HG03571 (cell line): ENCODE data around the gene GRID1.
"Not testable (repeated sequence)": the region's sequence is repeated elsewhere in the genome, so short reads cannot be mapped to it uniquely, and the experiment has no call there.

Experiments
- ATAC-seq: cut with Tn5 transposase; IDR thresholded peaks from one replicate; pipeline ENCODE4 v1.9.1; 2021; ENCODE audit not compliant: unreplicated experiment

The GRID1 gene

DNA sequence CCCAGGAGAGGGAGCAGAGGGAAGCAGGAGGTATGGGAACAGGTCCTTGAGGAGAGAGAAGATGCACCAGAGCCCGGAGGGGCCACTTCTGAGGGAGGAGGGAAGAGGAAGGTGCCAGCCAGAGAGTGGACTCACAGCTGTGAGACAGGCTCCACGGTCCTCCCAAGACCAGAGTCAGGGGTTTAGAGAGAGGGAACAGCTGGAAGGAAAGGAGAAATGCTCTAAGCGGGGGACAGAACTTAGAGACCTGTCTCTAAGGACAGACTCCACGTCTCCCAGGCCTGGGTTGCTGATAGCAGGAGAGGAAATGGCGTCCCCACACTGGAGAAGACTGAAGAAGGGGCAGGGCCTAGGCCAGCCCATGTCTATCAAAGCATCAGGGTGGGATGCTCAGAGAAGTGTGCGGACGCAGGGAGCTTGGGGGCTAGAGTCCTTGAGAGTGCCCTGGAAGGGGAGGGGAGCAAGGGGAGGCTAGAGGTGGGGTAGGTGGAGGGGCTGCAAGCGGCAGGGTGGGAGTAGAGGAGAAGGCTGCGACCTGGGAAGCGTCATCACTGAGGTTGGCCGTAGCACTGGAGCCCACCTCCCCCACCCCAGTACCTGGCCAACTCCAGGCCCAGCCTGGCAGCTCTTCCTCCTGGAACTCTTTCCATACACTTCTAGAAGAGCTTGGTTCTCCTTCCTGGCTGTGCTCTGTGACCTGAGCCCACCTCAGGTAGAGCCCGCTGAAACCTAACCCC is 25.6 kb upstream of the GRID1 start:
- ATAC-seq, result peak; percentile 1

DNA sequence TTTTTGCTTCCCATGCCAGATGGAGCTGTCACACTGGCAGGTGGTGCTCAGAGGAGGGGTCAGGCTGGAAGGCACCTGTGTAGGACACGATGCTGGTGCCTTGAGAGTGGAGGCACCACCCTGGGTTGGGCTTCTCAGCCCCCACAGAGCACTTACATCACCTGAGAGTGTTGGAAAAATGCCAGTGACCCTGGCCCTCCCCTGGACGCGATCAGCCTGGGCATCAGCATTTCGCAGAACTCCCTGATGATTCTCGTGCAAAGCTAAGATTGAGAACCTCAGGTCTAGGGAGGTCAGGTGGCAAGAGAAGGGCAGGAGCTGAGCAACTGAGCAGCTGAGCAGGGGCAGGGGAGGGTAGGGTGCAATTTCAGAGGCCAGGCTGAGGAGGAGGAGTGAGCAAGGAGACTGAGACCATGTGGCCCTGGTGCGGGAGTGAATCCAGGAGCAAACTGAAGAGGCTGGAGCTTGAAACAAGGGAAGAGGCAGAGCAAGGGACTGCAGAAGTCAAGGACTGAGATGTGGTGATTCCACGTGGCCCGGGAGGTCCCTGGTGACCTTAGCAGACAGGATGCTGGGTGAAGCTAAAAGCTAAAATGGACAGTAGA is 24.7 kb upstream of the GRID1 start:
- no peak for ATAC-seq

DNA sequence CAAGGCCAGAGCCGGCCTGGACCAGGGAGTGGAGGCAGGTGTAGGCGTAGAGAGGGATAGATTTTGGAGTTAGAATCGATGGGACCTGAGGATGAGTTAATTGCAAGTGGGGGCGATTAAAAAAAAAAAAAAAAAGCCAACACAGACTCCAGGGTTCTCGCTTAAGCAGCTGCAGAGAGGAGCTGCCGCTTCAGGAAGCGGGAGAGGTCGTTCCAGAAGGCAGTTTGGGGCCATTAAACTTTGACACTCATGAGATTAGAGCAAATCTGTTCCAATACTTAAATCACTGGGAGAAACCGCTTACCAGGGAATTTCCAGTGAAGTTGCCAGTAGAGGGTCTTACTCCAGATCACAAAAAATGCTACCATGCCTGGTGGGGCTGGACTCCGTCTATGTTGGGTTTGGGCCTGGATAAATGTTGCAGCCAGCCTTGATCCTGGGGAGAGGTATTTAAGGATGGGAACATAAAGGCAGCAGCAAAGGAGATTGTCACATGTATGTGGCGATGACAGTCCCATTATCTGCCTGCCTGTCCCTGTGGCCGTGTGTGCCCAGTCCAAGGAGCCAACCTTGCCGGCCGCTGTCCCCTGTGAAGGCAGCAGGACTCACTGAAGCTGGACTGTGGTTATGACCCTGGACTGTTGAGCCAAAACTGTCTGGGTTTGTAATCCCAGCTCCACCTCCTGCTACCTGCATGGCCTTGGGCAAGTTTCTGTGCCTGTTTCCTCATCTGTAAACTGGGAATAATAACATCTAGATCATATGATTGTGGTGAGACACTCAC is 23.9 kb upstream of the GRID1 start:
- ATAC-seq, result no peak

DNA sequence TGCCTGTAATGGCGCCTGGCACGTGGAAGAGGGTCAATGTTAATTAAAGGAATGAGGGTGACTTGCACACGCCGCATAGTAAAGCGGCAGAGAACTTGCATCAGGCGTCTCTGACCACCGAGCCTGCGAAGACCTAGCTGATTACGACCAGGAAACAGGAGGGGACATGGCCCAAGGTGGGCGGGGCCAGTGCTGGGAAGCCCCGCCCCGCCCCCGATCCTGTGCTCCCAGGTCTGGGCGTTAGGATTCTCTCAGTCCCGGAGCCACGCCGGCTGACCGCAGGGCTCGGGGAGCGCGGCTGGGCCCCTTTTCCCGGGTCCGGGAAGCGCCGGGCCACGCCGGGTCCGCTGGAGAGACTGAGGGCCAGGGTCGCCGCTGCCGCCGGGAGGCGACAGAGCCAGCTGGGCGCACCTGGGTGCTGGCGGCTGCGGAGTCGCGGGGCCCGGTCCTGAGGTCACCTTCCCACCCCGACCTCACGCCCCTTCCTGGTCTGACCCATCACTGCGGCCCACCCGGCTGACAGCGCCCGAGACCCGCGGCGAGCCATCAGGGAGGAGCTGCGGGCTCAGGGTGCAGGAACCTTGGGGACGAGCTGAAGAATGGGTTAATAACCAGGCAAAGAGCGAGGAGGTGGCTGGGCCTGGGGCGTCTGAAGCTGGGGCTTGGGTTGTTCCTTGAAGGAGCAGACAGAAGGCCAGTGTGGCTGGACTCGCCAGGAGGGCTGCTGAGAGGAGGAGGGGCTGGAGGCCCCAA is 23.0 kb upstream of the GRID1 start:
- peak; percentile 54 for ATAC-seq

DNA sequence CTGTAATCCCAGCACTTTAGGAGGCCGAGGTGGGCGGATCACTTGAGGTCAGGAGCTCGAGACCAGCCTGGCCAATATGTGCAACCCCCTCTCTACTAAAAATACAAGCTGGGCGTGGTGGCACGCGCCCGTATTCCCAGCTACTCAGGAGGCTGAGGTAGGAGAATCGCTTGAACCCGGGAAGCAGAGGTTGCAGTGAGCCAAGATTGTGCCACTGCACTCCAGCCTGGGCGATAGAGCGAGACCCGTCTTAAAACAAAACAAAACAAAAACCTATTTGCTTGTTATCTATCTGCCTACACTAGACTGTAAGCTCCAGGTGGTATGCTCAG is 22.5 kb upstream of the GRID1 start:
- not testable (repeated sequence) for ATAC-seq

DNA sequence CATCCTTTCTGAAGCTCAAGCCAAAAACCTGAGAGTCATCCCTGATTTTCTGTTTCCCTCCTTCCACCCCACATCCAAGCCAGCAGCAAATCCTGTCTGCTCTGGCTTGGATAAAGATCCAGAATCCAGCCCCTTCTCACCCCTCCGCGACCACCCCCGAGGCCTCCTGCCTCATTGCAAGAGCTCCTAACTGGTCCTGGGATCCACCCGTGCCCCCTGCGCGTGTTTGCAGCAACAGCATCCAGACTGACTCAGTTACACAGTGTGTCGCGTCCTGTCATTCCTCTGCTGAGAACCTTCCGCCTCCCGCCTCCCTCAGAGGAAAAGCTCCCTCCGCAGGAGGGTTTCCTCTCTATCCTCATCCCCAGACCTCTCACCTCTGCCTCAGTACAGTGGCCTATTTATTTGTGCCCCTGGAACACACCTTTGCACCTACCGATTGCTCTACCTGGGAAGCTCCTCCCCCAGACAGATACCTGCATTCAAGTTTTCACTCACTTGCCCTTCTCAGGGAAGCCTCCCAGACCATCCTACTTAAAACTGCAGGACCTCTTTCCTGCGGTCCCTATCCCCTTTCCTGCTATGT is 21.6 kb upstream of the GRID1 start:
- no peak for ATAC-seq

DNA sequence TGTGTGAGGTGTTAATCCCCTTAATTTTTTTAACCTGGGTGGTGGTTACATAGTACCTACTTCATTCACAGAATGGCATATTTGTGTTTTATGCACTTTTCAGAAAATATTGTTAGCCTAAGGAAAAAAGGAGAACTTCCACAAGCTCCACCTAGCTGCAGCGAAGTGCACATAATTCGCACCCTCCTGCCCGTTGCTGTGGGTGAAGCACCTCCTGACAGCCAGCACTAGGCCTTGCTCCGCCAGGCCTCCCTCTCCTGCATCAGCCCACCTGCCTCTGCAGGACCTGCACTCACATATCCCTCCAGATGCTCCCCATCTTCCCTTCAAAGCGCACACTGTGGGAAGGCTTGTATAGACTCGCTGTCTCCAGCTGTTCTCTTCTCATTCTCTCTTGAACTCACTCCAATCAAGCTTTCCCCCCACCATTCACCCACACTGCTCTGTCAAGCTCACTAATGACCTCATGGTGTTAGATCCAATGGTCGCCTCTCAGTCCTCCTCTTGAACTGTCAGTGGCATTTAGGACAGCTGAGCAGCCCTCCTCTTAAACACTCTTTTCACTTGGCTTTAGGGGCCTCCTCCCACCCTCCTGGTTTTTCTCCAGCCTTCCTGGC is 20.7 kb upstream of the GRID1 start:
- ATAC-seq, result no peak

DNA sequence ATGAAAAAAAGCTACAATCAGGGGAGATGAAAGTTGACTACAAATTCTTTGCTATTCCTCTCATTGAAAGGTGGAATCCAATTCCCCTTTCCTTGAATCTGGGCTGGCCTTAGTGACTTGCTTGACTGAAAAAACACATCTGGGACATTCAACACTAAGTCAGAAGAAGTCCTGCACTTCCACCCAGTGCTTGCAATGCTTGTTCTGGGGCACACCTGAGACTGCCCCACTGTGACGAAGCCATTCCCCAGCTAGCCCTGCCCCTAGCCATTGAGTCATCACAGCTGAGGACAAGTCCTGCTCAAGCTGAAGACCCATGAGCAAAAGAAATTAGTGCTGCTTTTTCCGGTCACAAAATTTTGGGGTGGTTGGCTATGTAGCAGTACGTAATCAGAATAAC is 19.2 kb upstream of the GRID1 start:
- ATAC-seq, result no peak

DNA sequence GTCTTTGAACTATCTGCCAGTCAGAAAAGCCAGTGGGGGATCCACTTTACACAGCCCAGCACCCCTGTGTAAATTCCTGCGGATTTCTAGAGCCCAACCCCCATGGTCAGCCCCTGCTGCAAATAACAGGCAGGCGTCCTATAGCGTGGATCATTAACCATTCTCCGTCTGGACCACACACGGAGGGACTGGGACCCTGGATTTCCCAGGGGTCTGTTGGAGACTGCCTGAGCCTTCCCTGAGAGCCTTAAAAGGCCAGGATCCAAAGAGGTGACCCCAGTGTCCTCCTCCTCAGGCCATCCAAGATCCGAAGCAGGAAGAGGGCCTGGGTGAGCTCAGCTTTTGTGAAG is 11.2 kb upstream of the GRID1 start:
- ATAC-seq, result no peak

DNA sequence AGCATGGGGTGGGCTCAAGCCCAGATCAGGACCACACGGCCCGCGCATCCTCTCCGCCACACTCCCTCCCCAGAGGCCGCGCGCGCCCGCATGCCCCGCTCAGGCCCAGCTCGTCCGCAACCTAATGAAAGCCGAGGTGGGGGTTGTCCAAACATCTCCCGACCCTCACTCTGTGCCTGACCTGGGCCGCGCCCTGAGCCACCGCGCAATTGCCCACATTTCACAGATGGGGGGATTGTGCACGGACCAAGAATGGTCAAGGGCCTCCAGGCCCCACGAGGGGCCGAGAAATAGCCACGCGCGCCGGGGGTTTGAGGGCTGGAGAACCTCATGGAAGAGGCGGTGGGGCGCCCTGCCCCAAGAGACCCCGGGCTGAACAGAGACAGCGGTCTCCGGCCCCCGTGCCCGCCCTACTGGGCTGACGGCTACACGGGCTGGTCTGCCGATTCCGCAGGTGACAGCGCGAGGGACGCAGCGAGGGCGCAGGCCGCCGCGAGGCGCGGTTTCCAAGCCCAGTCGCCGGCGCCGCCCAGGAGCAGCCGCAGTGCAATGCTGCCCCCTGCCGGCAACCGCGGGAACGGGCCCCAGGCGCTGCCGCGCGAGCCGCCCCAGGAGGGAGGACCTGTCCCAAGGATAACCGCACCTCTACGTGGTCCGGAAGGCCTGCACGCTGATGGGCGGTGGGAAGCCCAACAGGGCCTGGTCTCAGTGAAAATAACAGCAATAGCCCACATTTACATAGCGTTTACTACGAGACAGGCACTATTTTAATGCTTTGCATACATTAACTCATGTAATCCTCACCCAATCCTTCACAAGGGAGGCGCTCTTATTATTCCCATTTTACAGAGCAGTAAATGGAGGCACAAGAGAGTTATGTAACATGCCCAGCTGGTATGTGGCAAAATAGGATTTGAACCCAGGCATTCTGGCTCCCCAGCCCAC is 10.5 kb upstream of the GRID1 start:
- ATAC-seq, result peak; percentile 96

DNA sequence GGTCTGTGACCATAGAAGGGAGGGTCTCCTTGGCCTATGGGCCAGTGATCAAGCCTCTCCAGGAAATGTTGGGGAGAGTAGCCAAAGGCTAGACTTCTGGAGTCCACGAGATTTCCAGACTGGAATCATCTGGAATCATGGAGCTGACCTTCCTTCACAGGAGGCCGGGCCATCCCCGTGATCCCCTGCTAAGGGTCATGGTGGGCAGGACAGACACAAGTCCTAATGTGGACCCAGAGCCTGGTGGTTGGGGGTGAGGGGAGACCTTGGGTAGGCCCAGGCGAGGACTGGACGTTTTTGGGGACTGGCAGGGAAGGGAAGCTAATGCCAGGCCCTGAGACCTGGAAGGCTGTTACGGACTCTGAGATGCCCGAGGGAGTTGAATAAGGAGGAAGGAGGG is 9.8 kb upstream of the GRID1 start:
- no peak for ATAC-seq

DNA sequence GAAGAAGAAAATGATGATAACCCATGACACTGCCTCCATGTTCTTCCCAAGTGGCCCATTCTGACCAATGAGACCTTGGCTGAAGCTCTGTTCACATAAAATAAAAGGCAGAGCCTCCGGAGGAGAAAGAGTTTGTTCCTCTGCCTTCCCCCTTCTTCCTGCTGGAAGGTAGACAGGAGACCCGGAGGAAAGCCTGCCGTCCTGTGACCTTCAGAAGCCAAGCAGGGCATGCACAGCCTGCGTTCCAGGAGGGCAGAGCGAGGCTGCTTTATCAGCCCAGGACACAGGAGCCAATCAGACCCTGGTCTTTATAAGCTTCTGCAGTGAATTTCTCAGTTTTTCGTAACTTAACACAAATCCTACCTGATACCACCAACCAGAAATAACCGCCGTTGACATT is 8.6 kb upstream of the GRID1 start:
- no peak for ATAC-seq

DNA sequence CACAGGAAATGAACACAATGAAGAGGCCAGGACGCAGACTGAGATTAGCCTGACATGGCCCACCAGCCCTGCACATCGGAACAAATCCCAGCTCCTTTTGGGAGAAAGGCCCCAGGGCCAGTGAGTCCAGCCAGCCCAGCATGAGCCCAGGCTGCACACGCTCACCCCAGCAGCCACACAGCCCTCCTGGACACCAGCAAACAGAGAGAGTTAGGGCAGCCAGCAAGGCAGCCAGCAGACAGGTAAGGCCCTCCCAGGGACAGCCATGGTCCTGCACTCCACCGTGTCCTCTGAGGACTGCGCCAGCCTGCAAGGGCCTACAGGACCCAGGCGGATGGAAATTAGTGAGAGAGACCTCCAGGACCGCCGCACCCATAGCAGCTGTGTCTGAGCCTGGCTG is 8.1 kb upstream of the GRID1 start:
- no peak for ATAC-seq

DNA sequence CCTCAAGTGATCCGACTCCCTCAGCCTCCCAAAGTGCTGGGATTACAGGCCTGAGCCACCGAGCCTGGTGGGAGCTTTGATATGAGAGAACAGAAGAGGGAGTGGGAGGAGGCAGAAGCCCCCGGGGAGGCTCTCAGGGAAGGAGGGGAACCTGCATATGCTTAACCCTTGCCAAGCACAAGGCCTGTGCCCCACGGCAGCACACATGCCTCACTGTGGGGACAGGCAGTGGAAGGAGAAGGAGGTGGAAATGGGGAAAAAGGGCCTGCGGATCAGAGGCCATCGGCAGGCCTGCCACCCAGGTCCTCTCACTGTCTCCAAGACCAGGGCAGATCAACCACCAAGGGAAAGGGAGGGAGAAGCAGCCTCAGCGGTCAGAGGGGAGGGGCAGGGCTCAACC is 7.2 kb upstream of the GRID1 start:
- no peak for ATAC-seq

DNA sequence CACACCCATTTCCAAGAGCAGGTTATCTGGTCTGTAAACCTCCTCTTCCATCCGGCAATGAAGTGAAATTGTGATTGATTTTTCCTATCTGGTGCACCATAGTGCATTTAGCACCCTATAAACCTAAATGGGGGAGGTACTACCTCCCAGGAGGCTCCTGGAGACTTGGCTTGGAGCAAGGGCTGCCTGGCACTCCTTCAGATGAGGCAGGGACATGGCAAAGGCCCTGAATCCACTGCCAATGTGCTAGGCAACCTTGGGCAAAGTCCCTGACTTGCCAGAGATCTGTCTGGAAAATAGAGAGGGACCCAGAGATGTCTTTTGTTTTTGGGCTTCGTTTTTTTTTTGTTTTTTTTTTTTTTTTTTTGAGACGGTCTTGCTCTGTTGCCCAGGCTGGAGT is 6.7 kb upstream of the GRID1 start:
- no peak for ATAC-seq

DNA sequence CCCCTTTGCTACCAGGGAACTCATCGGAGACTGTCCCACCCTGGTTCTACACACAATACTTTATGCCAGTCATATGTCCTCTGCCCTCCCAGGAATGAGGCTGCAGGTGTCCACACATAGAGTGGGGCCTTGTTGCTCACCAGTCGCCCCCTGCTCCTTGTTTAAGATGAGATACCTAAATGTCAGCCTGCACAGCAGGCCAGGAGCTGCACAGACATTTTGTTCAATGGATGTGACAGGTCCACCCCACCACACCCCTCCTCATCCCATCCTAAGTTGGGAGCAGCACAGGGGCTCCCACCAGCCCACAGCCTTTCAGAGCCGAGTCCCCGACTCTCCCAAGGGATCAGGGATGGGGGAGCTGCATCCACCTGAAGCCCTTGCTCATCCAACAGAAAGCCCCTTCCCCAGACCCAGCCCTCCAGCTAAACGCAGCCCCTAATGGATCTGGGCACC is 6.2 kb upstream of the GRID1 start:
- ATAC-seq, result no peak

DNA sequence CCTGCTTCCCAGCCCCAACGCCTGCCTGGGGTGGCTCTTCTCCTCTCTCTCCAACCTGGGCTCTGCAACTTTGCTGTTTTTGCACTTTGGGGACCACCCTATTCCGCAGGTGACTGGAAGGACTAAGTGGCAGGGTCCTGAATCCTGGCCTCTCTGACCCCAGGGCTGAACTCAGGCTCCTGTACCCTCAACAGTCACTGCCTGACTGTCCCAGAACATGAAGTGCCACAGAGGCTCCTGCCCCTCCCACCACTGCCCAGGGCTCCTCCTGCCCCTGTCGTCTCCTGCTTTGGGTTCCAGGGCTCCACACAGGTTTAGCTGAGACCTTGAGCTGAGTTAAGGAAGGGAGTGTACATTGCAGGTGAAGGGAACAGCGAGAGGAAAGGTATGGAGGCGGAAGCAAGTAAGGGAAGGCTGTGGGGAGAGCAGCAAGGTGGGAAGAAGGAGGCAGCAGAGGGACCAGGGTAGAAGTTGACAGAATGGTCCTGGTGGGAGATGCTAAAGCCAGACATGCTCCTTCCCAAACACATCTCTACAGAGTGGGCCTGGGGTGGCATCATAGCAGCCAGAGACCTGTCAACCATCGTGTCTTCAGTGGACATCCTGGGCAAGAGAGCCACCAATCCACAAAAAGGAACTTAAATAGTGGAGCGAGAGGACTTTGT is 5.7 kb upstream of the GRID1 start:
- no peak for ATAC-seq

DNA sequence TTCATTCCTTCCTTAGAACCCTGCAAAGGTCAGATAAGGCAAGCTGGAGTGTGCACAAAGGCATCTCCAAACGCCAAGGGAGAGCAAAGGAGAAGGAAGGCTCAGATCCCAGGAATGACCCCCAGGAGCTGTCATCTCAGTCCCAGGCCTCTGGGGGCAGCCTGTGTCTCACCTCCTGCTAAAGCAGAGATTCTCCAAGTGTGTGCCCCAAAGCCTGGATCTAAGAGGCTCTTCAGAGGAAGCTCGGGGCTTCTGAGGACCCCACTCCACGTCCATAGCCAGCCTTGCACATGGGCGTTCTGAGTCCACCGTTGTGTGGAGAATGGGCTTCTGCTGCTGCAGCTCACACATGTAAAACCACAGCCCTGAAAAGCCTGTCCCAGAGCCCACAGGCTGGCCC is 5.1 kb upstream of the GRID1 start:
- ATAC-seq, result no peak

DNA sequence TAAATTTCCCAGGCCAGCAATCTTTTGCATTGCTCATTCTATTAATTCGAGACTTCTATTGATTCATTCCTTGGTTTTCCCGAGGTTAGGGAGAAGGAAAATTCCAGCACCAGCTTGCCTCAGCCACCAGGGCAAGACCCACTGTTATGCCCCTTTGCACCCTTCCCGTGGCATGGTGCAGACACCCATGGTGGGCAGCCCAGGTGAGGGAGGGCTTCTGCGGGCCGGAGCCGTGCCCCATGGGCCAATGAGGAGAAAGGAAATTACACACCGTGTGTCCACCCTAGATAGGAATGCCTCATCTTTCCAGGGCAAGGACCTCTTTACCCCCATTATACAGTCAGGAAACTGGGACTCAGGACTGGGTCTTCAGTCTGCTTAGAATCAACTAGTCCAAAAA is 4.5 kb upstream of the GRID1 start:
- ATAC-seq, result no peak
